ENCODE results near the gene FHOD3.

- TF ChIP-seq CTCF (conservative IDR thresholded peaks at IDR 0.05; ENCODE audit: low read depth, low read length) (no peak), EZH2phosphoT487 (IDR thresholded peaks at IDR 0.05; ENCODE audit: borderline replicate concordance, low read length) (no peak), EZH2 (IDR thresholded peaks at IDR 0.05; ENCODE audit: low read length, unreplicated experiment) (no peak)
These were observed 195.3 kb downstream of the FHOD3 start for GRCh38 chr18:36492604-36493329.
